Tibial nerve (tissue), 3 donors: ENCODE results near the gene MEF2D.

Experiments
- CTCF ChIP-seq, 5 experiments: fragments of 200-600 bp in 3 of 5; fragments of 450-650 bp in 2 of 5; sonication (generic) in 3 of 5; IDR thresholded peaks; one replicate each; pipeline ENCODE4 v1.5.1; 2016 to 2019; ENCODE audit warnings: antibody characterized with exemption in 5 of 5, mild to moderate bottlenecking in 3 of 5, moderate library complexity in 2 of 5
- POLR2A ChIP-seq, 2 donors: fragments of 450-650 bp; IDR thresholded peaks; one replicate each; pipeline ENCODE4 v1.6.1; 2017; ENCODE audit warnings: antibody characterized with exemption in 2 of 2, mild to moderate bottlenecking in 2 of 2, moderate library complexity in 2 of 2

GRCh38 chr1:156424806-156425432, 75.7 kb downstream of the MEF2D start:
- TF ChIP-seq CTCF (IDR thresholded peaks at IDR 0.05) (no peak), POLR2A (IDR thresholded peaks at IDR 0.05) (no peak)
